Tibial nerve (tissue), 3 donors: ENCODE results near the gene RHEB.

ENCODE experiments used
- CTCF ChIP-seq, 5 experiments: fragments of 200-600 bp in 3 of 5; fragments of 450-650 bp in 2 of 5; sonication (generic) in 3 of 5; IDR thresholded peaks; one replicate each; pipeline ENCODE4 v1.5.1; 2016 to 2019; ENCODE audit warnings: antibody characterized with exemption in 5 of 5, mild to moderate bottlenecking in 3 of 5, moderate library complexity in 2 of 5
- POLR2A ChIP-seq, 2 donors: fragments of 450-650 bp; IDR thresholded peaks; one replicate each; pipeline ENCODE4 v1.6.1; 2017; ENCODE audit warnings: antibody characterized with exemption in 2 of 2, mild to moderate bottlenecking in 2 of 2, moderate library complexity in 2 of 2

GRCh38 chr7:151453326-151453791 lies 66.3 kb downstream of the RHEB start:
- TF ChIP-seq CTCF (IDR thresholded peaks at IDR 0.05) (no peak), POLR2A (IDR thresholded peaks at IDR 0.05) (no peak)
